Mesothelial cell of epicardium (in vitro differentiated cells): ENCODE results near the gene JAML. TPM values are rescaled to one million over a fixed set of nuclear protein-coding genes. Genes with fewer than 3 reads are reported as not detected.

Experiments
- DNase-seq, 2 experiments: peaks; one replicate each; pipeline ENCODE4 v3.0.0; 2021; ENCODE audit warnings: low spot score in 2 of 2; ENCODE audit not compliant: unreplicated experiment in 2 of 2
- H3K27ac Mint-ChIP-seq: 2 replicates; pipeline ENCODE4 v1.8.0; 2021; ENCODE audit warnings: mixed read lengths
- H3K27me3 Mint-ChIP-seq: 2 replicates; pipeline ENCODE4 v1.8.0; 2021; ENCODE audit warnings: low read depth, mixed read lengths
- H3K36me3 Mint-ChIP-seq: 2 replicates; pipeline ENCODE4 v1.8.0; 2021; ENCODE audit warnings: mixed read lengths
- H3K4me1 Mint-ChIP-seq: 2 replicates; pipeline ENCODE4 v1.8.0; 2021; ENCODE audit warnings: mixed read lengths
- H3K4me3 Mint-ChIP-seq: 2 replicates; pipeline ENCODE4 v1.8.0; 2021; ENCODE audit warnings: mild to moderate bottlenecking, moderate library complexity, mixed read lengths
- H3K9me3 Mint-ChIP-seq: 2 replicates; pipeline ENCODE4 v1.8.0; 2021; ENCODE audit warnings: mixed read lengths
- total RNA-seq: library from RNA; stranded (reverse); gene quantifications from 3 replicates; pipeline ENCODE4 v1.2.1, GENCODE V29; 2021
- TF ChIP-seq, protein P1 (sequence below): fragments of 200-600 bp; sonication (generic); IDR thresholded peaks from one replicate; pipeline ENCODE4 v1.5.0; 2021; ENCODE audit warnings: antibody characterized with exemption; ENCODE audit not compliant: unreplicated experiment

The JAML gene
- total RNA-seq, 1 donor from 2014 or later: not detected

DNA sequence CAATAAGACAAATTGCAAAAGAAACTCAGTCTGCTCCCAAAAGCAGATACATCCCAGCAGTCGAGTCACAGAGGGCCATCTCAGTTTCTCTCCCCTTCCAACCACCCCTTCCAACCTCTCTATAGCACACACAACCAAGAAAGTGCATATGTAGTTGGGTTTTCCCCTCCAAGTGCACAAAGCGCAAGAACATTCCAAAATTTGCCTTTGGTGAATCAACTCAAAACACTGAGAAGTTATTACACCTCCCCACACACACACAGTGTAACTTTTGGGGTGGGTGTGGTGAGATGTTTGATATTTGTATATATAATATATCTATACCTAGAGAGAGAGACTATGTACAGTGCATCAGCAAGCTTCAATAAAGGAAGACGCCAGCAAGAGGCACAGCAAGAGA is 62.0 kb downstream of the JAML start:
- Mint-ChIP-seq H3K9me3 (no peaks in the 10 kb centered on the region), H3K4me1 (no peaks in the 10 kb centered on the region), H3K4me3 (no peak overlapping the region), H3K36me3 (no peaks in the 10 kb centered on the region), H3K27ac (no peak overlapping the region), H3K27me3 (peaks cover 90% of the 10 kb centered on the region)
- no peak for DNase-seq
- TF ChIP-seq, protein P1, sequence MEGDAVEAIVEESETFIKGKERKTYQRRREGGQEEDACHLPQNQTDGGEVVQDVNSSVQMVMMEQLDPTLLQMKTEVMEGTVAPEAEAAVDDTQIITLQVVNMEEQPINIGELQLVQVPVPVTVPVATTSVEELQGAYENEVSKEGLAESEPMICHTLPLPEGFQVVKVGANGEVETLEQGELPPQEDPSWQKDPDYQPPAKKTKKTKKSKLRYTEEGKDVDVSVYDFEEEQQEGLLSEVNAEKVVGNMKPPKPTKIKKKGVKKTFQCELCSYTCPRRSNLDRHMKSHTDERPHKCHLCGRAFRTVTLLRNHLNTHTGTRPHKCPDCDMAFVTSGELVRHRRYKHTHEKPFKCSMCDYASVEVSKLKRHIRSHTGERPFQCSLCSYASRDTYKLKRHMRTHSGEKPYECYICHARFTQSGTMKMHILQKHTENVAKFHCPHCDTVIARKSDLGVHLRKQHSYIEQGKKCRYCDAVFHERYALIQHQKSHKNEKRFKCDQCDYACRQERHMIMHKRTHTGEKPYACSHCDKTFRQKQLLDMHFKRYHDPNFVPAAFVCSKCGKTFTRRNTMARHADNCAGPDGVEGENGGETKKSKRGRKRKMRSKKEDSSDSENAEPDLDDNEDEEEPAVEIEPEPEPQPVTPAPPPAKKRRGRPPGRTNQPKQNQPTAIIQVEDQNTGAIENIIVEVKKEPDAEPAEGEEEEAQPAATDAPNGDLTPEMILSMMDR: no peak

DNA sequence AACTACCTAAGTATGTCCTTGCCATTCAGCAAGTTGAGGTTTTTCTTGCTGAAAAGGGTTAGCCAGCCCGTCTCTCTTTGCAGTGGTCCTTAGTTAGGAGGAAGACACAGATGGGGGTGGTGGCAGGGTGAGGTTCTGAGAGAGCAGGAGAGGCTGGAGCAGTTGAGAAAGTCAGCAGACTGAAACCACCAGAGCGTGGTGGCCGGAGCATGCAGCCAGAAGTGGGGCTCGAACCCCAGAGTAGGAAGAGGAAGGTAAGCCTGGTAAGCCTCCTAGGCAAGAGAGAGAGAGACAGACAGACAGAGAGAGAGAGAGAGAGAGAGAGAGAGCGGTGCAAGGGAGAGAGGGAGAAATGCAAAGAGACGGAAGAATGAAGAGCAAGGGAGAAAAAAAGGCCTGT is 63.0 kb downstream of the JAML start:
- DNase-seq: no peak
- TF ChIP-seq, protein P1: no peak
- Mint-ChIP-seq H3K4me1 (peaks cover 3% of the 10 kb centered on the region), H3K4me3 (no peak overlapping the region), H3K36me3 (no peaks in the 10 kb centered on the region), H3K27ac (no peak overlapping the region), H3K27me3 (peaks cover 90% of the 10 kb centered on the region), H3K9me3 (no peaks in the 10 kb centered on the region)

DNA sequence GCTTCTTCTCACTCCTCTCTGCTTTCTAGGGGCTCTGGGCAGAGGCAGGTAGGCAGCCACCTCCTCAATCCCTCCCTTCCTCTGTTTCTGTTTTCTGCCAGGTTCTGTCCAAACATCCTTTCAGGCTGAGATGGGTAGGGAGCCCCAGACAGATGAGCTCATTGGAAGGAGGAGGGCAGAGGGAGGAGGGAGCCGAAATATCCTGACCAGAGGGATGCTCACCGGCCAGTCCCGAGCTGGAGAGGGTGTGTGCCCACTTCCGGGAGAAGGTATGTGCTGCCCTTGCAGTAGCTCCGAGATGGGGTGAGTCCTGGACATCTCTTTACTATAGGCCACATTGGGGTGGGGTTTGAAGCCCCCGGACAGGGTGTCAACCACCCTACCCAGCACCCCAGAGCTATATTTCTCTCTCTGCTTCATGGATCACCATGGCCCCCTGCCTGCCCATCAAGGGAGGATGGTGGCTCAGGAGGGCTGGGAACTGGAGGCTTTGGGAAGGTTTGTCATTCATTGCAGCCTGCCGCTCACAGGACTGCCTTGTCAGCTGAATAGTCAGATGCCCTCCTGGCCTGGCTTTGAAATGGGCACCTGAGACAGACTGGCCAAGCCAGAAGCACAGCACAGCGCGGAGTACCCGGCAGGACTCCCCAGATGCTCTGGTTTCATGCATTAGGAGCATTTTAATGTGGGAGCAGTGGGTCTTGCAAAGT is 67.5 kb downstream of the JAML start:
- H3K36me3 Mint-ChIP-seq: no peaks in the 10 kb centered on the region
- H3K4me3 Mint-ChIP-seq: no peak overlapping the region
- no peaks in the 10 kb centered on the region for H3K9me3 Mint-ChIP-seq
- H3K4me1 Mint-ChIP-seq: peaks cover 14% of the 10 kb centered on the region
- peaks cover 98% of the 10 kb centered on the region for H3K27me3 Mint-ChIP-seq
- no peak overlapping the region for H3K27ac Mint-ChIP-seq
- TF ChIP-seq, protein P1: no peak
- no peak for DNase-seq

DNA sequence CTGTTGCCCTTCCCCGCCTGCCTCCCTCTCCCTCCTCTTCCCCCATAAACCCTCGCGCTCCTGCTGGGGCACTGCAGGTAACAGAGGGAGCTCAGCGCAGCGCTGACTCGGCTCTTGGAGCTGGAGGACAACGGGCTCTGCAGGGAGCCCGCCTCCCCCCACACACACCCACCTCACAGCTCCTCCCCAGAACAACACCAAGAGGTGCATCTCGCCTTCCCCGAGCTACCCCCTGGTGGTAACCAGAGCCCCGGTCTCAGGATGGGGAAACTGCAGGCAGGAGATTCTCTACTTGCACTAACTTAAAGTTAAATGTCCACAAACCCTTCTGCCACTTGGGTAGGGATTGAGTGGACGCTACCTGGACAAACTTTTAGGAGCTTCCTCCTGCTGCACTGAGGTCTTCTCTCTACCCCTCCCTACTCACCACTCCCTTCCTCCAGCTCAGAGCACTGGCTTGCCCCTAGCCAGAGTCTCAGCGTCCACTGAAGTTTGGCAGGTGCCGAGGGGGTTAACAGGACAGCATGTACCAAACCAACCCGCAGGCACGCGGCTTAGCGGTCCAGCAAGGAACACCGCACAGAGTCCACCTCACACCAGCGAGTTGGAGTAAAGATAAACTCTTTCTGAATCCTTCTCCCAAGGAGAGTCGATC is 68.2 kb downstream of the JAML start:
- TF ChIP-seq, protein P1: no peak
- no peak overlapping the region for H3K4me3 Mint-ChIP-seq
- H3K9me3 Mint-ChIP-seq: no peaks in the 10 kb centered on the region
- no peak for DNase-seq
- no peaks in the 10 kb centered on the region for H3K36me3 Mint-ChIP-seq
- no peak overlapping the region for H3K27ac Mint-ChIP-seq
- peaks cover 98% of the 10 kb centered on the region for H3K27me3 Mint-ChIP-seq
- H3K4me1 Mint-ChIP-seq: peaks cover 15% of the 10 kb centered on the region

DNA sequence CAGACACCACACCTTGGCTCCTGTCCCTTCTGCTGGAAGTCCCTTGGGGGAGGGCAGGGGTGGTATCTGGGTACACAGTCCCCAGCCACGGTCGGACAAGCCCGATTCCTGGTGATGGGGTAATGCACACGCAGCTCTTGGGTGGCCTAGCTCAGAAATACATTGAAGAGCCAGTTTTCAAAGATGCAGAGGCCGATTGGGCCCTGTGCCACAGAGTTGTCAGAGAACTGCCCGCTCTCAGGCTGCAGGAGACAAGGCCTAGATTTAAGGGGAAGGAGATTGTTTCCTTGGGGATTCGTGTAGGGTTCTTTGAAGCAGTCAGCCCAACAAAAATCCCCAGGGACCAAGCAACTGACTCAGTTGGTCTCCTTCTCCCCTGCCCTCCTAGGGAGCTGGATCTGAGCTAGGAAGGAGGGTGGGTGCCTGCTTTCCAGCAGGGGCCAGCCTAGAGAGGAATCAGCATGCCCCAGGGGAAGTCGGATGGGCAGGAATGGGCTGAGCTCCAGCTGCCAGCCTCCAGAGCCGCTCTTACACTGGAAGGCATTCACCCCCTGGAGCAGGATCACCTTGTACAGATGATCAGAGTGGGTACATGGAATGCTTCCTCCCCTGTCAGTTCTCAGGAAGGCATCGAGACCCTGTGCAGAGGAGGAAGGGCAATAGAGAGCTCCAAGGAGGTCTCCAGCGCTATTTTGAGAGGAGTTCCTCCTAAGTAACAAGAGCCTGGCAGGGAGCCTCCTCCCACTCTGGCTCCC is 68.9 kb downstream of the JAML start:
- Mint-ChIP-seq H3K36me3 (no peaks in the 10 kb centered on the region), H3K27me3 (peaks cover 98% of the 10 kb centered on the region), H3K9me3 (no peaks in the 10 kb centered on the region), H3K27ac (no peak overlapping the region), H3K4me3 (no peak overlapping the region), H3K4me1 (peaks cover 19% of the 10 kb centered on the region)
- DNase-seq: no peak
- TF ChIP-seq, protein P1: no peak
